ENCODE results near the gene MCRIP1. TPM values are rescaled to one million over a fixed set of nuclear protein-coding genes. Genes with fewer than 3 reads are reported as not detected.

Gene MCRIP1
- polyA plus RNA-seq, 1 of the 3 experiments (the other 2 are of a cell fraction): 156 TPM

DNA sequence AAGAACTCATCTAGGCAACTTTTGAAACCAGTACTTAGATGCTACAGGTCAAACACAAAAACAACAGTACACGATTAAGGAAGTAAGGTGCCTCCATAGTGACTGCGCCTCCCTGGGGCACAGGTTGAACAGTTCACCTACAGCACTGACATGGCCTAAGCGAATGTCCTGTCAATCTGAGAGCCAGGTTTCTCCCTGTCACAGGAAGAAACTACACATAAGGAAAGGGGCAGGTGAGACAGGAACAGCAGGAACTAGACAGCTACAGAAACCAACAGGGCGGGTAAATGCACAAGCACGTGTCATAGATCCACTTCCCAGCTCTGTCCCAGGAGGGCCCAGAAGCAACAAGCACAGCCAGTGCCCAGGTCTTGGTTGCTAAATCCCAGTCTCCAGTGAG lies 46.0 kb upstream of the MCRIP1 start (continued):
- TF ChIP-seq PBX3 (IDR thresholded peaks at IDR 0.05) (no peak), FOSL2 (IDR thresholded peaks at IDR 0.05; ENCODE audit: borderline replicate concordance, low read depth) (no peak), RFX5 (IDR thresholded peaks at IDR 0.05; ENCODE audit: low read length) (no peak), CHD2 (IDR thresholded peaks at IDR 0.05; ENCODE audit: low read length, partially characterized antibody) (no peak), GATA2 (CRISPR knock-in tag; IDR thresholded peaks at IDR 0.05) (no peak), RXRA (IDR thresholded peaks at IDR 0.05; ENCODE audit: borderline replicate concordance, low read depth) (no peak), NFIC (IDR thresholded peaks at IDR 0.05; ENCODE audit: borderline replicate concordance) (no peak)

GRCh38 chr17:81878294-81878693 lies 45.2 kb upstream of the MCRIP1 start:
- CTCF ChIA-PET: interaction anchor here (1.4 kb wide), 1 partner anchor 17 kb away, joined by 4 read pairs; no protein-coding TSS in a partner anchor
- POLR2A ChIA-PET: no interaction called here
- H3K4me1 ChIP-seq (ENCODE audit: control insufficient read depth in 1 of 2, insufficient read depth in 2 of 2, low read depth in 1 of 2, low read length in 1 of 2): no peaks in the 10 kb centered on the region
- no peak overlapping the region for H3K9ac ChIP-seq
- no peak for TF ChIP-seq FOSL2 (IDR thresholded peaks at IDR 0.05; ENCODE audit: borderline replicate concordance, low read depth)
- H3K9me3 ChIP-seq: no peaks in the 10 kb centered on the region
- no peaks in the 10 kb centered on the region for H4K20me1 ChIP-seq (ENCODE audit: insufficient read depth)
- WGBS (ENCODE audit: low lambda C conversion rate): 94% methylated on average over 3 of the region's 3 CpGs
- H3K9me2 ChIP-seq: no peaks in the 10 kb centered on the region
- H3K36me3 ChIP-seq (replicated peaks in 1 of 2; ENCODE audit: control insufficient read depth in 1 of 2, insufficient read depth in 2 of 2, low read length in 1 of 2): peaks cover 15 to 41% of the 10 kb centered on the region in 2 experiments
- H3K27ac ChIP-seq (ENCODE audit: low read depth in 2 of 2, low read length in 1 of 2): no peak overlapping the region
- peaks cover 54% of the 10 kb centered on the region for H3F3A ChIP-seq (replicated peaks; ENCODE audit: insufficient read depth)
- H2AFZ ChIP-seq (ENCODE audit: low read depth): no peak overlapping the region
- no peaks in the 10 kb centered on the region for H3K27me3 ChIP-seq (ENCODE audit: insufficient read depth)
- no peak overlapping the region for H3K4me3 ChIP-seq (ENCODE audit: low read depth in 2 of 2, low read length in 1 of 2)
- H3K79me2 ChIP-seq (ENCODE audit: insufficient read depth): peaks cover 8% of the 10 kb centered on the region; the same call in 1 of the 2 replicates
- no peak for DNase-seq
- no peak overlapping the region for H3K4me2 ChIP-seq

DNA sequence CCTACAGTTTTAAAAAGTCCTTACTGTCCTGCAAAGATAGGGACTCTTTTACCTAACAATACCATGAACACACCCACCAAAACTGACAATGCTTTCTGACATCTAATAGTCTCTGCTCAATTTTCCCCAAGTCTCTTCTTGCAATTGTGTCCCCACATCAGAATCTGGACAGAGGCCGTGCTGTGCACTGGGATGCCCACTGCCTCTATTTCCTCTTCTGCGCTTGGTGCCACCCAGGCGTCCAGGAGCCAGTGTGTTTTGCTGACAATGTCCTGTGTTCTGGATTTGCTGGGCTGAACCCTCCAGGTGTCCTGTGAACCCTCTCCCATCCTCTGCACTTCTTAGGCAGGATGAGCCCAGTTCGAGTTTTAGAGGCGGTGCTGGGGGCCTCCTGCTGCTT lies 44.5 kb upstream of the MCRIP1 start:
- Histone ChIP-seq H3K79me2 (ENCODE audit: insufficient read depth) (peaks cover 15% of the 10 kb centered on the region), H3K9me3 (no peaks in the 10 kb centered on the region), H3K36me3 (replicated peaks in 1 of 2; ENCODE audit: control insufficient read depth in 1 of 2, insufficient read depth in 2 of 2, low read length in 1 of 2) (peaks cover 15 to 38% of the 10 kb centered on the region in 2 experiments), H3K27me3 (ENCODE audit: insufficient read depth) (no peaks in the 10 kb centered on the region), H3K4me2 (no peak overlapping the region), H3K27ac (ENCODE audit: low read depth in 2 of 2, low read length in 1 of 2) (no peak overlapping the region), H3K9ac (no peak overlapping the region), H3K9me2 (no peaks in the 10 kb centered on the region), H3K4me1 (ENCODE audit: control insufficient read depth in 1 of 2, insufficient read depth in 2 of 2, low read depth in 1 of 2, low read length in 1 of 2) (no peaks in the 10 kb centered on the region; a peak in 1 of 4 replicates), H2AFZ (ENCODE audit: low read depth) (no peak overlapping the region), H3K4me3 (ENCODE audit: low read depth in 2 of 2, low read length in 1 of 2) (no peak overlapping the region), H3F3A (replicated peaks; ENCODE audit: insufficient read depth) (peaks cover 59% of the 10 kb centered on the region), H4K20me1 (ENCODE audit: insufficient read depth) (no peaks in the 10 kb centered on the region)
- 95% methylated on average over 5 of the region's 5 CpGs for WGBS (ENCODE audit: low lambda C conversion rate)
- CTCF ChIA-PET: interaction anchor here (1.1 to 1.4 kb wide), 2 partner anchors 16 to 71 kb away, joined by 4 read pairs; no protein-coding TSS in a partner anchor
- TF ChIP-seq CHD2 (IDR thresholded peaks at IDR 0.05; ENCODE audit: low read length, partially characterized antibody) (no peak), SIN3A (IDR thresholded peaks at IDR 0.05; ENCODE audit: borderline replicate concordance, low read depth, low read length) (no peak), CTCF (IDR thresholded peaks at IDR 0.05) (no peak), RCOR1 (IDR thresholded peaks at IDR 0.05; ENCODE audit: low read length) (no peak), GABPA (IDR thresholded peaks at IDR 0.05; ENCODE audit: low read depth) (no peak), RAD21 (IDR thresholded peaks at IDR 0.05; ENCODE audit: low read length) (no peak), FOXM1 (IDR thresholded peaks at IDR 0.05; ENCODE audit: low read depth) (no peak), TEAD4 (IDR thresholded peaks at IDR 0.05; ENCODE audit: borderline replicate concordance, insufficient read depth) (no peak), USF2 (IDR thresholded peaks at IDR 0.05; ENCODE audit: borderline replicate concordance, low read depth, low read length) (no peak)
- TF ChIP-seq, protein P1, sequence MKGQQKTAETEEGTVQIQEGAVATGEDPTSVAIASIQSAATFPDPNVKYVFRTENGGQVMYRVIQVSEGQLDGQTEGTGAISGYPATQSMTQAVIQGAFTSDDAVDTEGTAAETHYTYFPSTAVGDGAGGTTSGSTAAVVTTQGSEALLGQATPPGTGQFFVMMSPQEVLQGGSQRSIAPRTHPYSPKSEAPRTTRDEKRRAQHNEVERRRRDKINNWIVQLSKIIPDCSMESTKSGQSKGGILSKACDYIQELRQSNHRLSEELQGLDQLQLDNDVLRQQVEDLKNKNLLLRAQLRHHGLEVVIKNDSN (IDR thresholded peaks at IDR 0.05; ENCODE audit: borderline replicate concordance, low read depth): no peak
- DNase-seq: no peak
- POLR2A ChIA-PET: no interaction called here
